MM.1S (cell line): ENCODE measurements around the gene TNS2.
A peak's percentile ranks its signal among the peaks of the same experiment; 100 is the strongest.

ENCODE experiments used
- DNase-seq: peaks from one replicate; pipeline ENCODE4 v3.0.0-alpha.2; 2015
- H2AFZ ChIP-seq: fragments of 300-600 bp; sonication (generic); 2 replicates; pipeline ENCODE4 v1.6.0; 2016; ENCODE audit warnings: antibody characterized with exemption, low read length
- H3F3A ChIP-seq: fragments of 300-600 bp; sonication (generic); 2 replicates; pipeline ENCODE4 v1.6.1; 2016; ENCODE audit warnings: mild to moderate bottlenecking, antibody characterized with exemption, low read length, moderate library complexity, mixed read lengths; ENCODE audit not compliant: insufficient read depth
- H3K27ac ChIP-seq: fragments of 300-600 bp; sonication (generic); 2 replicates; pipeline ENCODE4 v1.5.1; 2016; ENCODE audit warnings: mild to moderate bottlenecking, low read length
- H3K27me3 ChIP-seq: fragments of 300-600 bp; sonication (generic); replicated peaks from 2 replicates; pipeline ENCODE4 v1.6.0; 2016; ENCODE audit warnings: low read length; ENCODE audit not compliant: insufficient read depth
- H3K36me3 ChIP-seq: fragments of 300-600 bp; sonication (generic); replicated peaks from 2 replicates; pipeline ENCODE4 v1.6.1; 2016; ENCODE audit warnings: mild to moderate bottlenecking, low read length, mixed read lengths; ENCODE audit not compliant: insufficient read depth
- H3K4me1 ChIP-seq: fragments of 300-600 bp; sonication (generic); 2 replicates; pipeline ENCODE4 v1.6.1; 2016; ENCODE audit warnings: low read length, mixed read lengths
- H3K4me2 ChIP-seq: fragments of 300-600 bp; sonication (generic); 2 replicates; pipeline ENCODE4 v1.6.0; 2016; ENCODE audit warnings: low read depth, low read length
- H3K4me3 ChIP-seq: fragments of 300-600 bp; sonication (generic); 2 replicates; pipeline ENCODE4 v1.5.1; 2016; ENCODE audit warnings: low read length, mixed read lengths
- H3K79me2 ChIP-seq: fragments of 300-600 bp; sonication (generic); 2 replicates; pipeline ENCODE4 v1.6.1; 2016; ENCODE audit warnings: mixed run types, low read length, mixed read lengths
- H3K9ac ChIP-seq: fragments of 300-600 bp; sonication (generic); 2 replicates; pipeline ENCODE4 v1.6.1; 2016; ENCODE audit warnings: low read length, mixed read lengths
- H3K9me2 ChIP-seq: fragments of 300-600 bp; sonication (generic); replicated peaks from 2 replicates; pipeline ENCODE4 v1.6.1; 2016; ENCODE audit warnings: mild to moderate bottlenecking, low read length, mixed read lengths; ENCODE audit not compliant: insufficient read depth
- H3K9me3 ChIP-seq: fragments of 300-600 bp; sonication (generic); replicated peaks from 2 replicates; pipeline ENCODE4 v1.6.1; 2016; ENCODE audit warnings: mild to moderate bottlenecking, low read length, mixed read lengths; ENCODE audit not compliant: insufficient read depth
- H4K20me1 ChIP-seq: fragments of 300-600 bp; sonication (generic); 2 replicates; pipeline ENCODE4 v1.6.1; 2016; ENCODE audit warnings: mild to moderate bottlenecking, low read length, moderate library complexity, mixed read lengths; ENCODE audit not compliant: insufficient read depth
- EZH2 ChIP-seq: fragments of 300-600 bp; sonication (generic); optimal IDR thresholded peaks from 2 replicates; pipeline ENCODE3; 2017; ENCODE audit warnings: low read depth, mild to moderate bottlenecking, antibody characterized with exemption, low read length, mixed read lengths
- EZH2phosphoT487 ChIP-seq: fragments of 300-600 bp; sonication (generic); IDR thresholded peaks from 2 replicates; pipeline ENCODE4 v1.6.1; 2018; ENCODE audit warnings: antibody characterized with exemption, low read length
- TF ChIP-seq, protein P1 (sequence below): fragments of 300-600 bp; sonication (generic); IDR thresholded peaks from 2 replicates; pipeline ENCODE4 v1.5.1; 2016; ENCODE audit warnings: antibody characterized with exemption, low read length, mixed read lengths

The TNS2 gene

DNA sequence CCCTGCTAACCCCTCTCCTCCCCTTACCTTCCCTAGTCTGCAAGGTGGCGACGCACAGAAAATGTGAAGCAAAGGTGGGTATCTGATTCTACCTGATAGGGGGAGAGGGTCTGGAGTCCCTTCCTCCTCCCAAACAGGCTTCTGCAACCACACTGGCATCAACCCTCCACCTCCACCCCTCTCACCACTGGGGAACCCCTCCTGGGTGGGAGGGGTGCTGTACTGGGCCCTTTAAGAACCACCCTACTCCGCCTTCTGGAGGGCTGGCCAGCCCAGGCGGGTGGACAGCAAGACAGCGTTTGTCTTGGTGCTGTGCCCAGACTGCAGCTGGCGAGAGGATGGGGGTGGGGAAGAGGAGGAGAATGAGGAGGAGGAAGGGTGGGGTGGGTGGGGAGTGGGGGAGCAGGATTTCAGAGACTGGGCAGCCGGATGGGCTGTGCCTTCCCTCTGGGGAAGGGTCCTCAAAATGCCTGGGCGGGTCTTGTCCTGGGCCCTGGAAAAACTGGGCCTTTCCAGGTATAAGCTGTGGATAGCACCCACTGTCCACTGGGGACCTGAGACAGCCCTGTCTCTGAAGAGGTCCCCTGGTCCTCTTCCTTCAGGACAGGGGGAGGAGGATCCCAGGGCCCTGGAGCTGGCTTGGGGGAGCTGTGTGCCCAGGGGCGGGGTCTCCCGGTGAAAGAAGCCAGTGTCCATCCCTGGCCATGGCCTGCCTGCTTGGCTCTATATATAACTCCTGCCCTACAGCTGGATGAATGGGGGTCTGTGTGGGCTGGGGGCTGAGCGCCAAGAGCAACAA lies 2.8 kb downstream of the TNS2 start:
- Histone ChIP-seq H3K79me2 (no peaks in the 10 kb centered on the region), H3K27ac (no peak overlapping the region), H3K9ac (no peak overlapping the region), H3K4me2 (no peak overlapping the region), H4K20me1 (no peaks in the 10 kb centered on the region), H3K36me3 (no peaks in the 10 kb centered on the region), H3K9me3 (no peaks in the 10 kb centered on the region), H3K4me1 (0 out of 2 replicates have a peak, but pooled peaks cover 5% of the 10 kb centered on the region), H3K27me3 (no peaks in the 10 kb centered on the region), H3K9me2 (no peaks in the 10 kb centered on the region), H3F3A (peaks cover 12% of the 10 kb centered on the region; the same call in 1 of the 2 replicates), H3K4me3 (no peak overlapping the region), H2AFZ (no peak overlapping the region)
- DNase-seq: no peak
- TF ChIP-seq EZH2 (no peak), EZH2phosphoT487 (no peak)
- TF ChIP-seq, protein P1, sequence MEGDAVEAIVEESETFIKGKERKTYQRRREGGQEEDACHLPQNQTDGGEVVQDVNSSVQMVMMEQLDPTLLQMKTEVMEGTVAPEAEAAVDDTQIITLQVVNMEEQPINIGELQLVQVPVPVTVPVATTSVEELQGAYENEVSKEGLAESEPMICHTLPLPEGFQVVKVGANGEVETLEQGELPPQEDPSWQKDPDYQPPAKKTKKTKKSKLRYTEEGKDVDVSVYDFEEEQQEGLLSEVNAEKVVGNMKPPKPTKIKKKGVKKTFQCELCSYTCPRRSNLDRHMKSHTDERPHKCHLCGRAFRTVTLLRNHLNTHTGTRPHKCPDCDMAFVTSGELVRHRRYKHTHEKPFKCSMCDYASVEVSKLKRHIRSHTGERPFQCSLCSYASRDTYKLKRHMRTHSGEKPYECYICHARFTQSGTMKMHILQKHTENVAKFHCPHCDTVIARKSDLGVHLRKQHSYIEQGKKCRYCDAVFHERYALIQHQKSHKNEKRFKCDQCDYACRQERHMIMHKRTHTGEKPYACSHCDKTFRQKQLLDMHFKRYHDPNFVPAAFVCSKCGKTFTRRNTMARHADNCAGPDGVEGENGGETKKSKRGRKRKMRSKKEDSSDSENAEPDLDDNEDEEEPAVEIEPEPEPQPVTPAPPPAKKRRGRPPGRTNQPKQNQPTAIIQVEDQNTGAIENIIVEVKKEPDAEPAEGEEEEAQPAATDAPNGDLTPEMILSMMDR: no peak

DNA sequence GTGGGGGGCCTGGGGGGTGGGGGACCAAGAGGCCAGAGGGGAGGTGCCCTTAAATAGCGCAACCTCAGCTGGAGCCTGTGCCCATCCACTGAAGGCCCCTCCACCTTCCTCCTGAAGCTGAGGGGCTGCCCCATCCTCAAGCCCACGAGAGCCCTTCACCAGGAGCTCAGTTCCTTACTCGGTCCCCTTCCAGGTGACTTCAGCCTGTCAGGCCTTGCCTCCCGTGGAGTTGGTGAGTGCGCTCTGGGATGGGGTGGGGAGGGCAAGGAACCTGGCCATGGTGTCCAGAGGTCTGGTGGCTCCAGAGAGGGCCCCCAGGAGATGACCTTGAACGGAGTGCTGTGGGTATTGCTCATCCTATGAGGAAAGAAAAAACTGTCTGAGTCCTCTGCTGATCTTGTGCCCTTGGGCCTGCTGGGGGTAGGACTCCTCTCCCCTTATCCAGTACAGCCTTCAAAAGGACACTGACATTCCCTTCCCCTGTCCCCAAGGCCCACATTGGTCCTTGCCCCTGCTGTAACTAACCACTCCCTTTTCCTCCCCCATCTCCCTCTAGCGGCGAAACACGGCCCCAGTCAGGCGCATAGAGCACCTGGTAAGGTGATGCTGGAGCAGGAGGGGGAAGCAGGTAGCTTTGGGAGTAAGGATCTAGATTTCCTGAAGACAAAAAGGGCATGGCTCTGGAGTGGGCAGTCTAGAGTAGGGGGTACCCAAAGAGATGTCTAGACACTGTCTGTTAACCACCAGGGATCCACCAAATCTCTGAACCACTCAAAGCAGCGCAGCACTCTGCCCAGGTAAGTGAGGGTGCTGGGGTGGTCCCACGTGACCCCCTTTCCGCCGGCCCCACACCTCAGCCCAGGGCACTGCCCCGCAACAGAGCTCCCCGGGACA lies 3.6 kb downstream of the TNS2 start:
- Histone ChIP-seq H3K9me2 (no peaks in the 10 kb centered on the region), H3K4me2 (peak overlapping the region; percentile 72), H4K20me1 (no peaks in the 10 kb centered on the region), H2AFZ (peak overlapping the region; percentile 93), H3K4me1 (0 out of 2 replicates have a peak, but pooled peaks cover 5% of the 10 kb centered on the region), H3F3A (peaks cover 12% of the 10 kb centered on the region; the same call in 1 of the 2 replicates), H3K36me3 (no peaks in the 10 kb centered on the region), H3K4me3 (peak overlapping the region; percentile 95), H3K27ac (peak overlapping the region; percentile 88; the same call in 1 of the 2 replicates), H3K27me3 (no peaks in the 10 kb centered on the region), H3K9ac (peak overlapping the region; percentile 85), H3K9me3 (no peaks in the 10 kb centered on the region), H3K79me2 (no peaks in the 10 kb centered on the region)
- peak; percentile 73 for DNase-seq
- TF ChIP-seq, protein P1: peak; percentile 95
- no peak for TF ChIP-seq EZH2phosphoT487

DNA sequence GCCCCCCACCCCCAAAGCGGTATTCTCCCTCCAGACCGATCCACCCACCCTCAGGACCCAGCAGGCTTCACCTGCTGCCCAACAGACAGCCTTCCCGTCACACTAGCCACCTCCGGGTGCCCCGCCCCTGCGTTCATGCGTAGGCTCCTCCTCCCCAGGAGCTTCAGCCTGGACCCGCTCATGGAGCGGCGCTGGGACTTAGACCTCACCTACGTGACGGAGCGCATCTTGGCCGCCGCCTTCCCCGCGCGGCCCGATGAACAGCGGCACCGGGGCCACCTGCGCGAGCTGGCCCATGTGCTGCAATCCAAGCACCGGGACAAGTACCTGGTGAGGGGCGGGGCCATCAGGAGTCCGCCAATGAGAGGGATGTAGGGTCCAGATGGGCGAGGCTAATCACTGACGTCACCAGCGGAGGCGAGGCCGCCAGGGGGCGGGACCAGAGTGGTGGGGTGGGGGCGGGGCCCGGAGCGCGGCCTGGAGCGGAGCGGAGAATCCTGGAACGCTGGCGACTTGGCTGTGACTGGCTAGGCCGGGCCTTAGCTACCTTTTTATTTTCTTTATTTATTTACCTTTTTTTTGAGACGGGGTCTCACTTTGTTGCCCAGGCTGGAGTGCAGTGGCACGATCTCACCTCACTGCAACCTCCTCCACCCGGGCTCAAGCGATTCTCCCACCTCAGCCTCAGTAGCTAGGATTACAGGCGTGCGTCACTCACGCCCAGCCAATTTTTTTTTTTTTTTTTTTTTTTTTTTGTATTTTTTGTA lies 4.4 kb downstream of the TNS2 start:
- 0 out of 2 replicates have a peak, but pooled peaks cover 5% of the 10 kb centered on the region for H3K4me1 ChIP-seq
- TF ChIP-seq, protein P1: no peak
- no peak for TF ChIP-seq EZH2
- TF ChIP-seq EZH2phosphoT487: no peak
- peak overlapping the region; percentile 93 for H2AFZ ChIP-seq

More for the DNA sequence above, 4.4 kb downstream of the TNS2 start:
- H3K27ac ChIP-seq: peak overlapping the region; percentile 88
- peaks cover 10% of the 10 kb centered on the region; the same call in 1 of the 2 replicates for H3F3A ChIP-seq
- peak overlapping the region; percentile 72 for H3K4me2 ChIP-seq
- DNase-seq: peak; percentile 96
- no peaks in the 10 kb centered on the region for H3K9me2 ChIP-seq
- no peaks in the 10 kb centered on the region for H3K9me3 ChIP-seq
- H4K20me1 ChIP-seq: no peaks in the 10 kb centered on the region
- H3K4me3 ChIP-seq: peak overlapping the region; percentile 95
- H3K79me2 ChIP-seq: no peaks in the 10 kb centered on the region
- no peaks in the 10 kb centered on the region for H3K36me3 ChIP-seq
- no peaks in the 10 kb centered on the region for H3K27me3 ChIP-seq
- H3K9ac ChIP-seq: peak overlapping the region; percentile 85
